HG02763 (cell line): ENCODE measurements around the gene OSBPL2.

Experiments
- ATAC-seq: cut with Tn5 transposase; IDR thresholded peaks from one replicate; pipeline ENCODE4 v1.9.1; 2021; ENCODE audit warnings: mild to moderate bottlenecking, moderate library complexity; ENCODE audit not compliant: unreplicated experiment

OSBPL2 gene

GRCh38 chr20:62205618-62206387 is 32.5 kb upstream of the OSBPL2 start:
- no peak for ATAC-seq

GRCh38 chr20:62206388-62206775 is 31.9 kb upstream of the OSBPL2 start:
- no peak for ATAC-seq

- ATAC-seq, result no peak
Observed at GRCh38 chr20:62208061-62208794, 30.1 kb upstream of the OSBPL2 start.

GRCh38 chr20:62208795-62209755 is 29.2 kb upstream of the OSBPL2 start:
- ATAC-seq, result no peak

- no peak for ATAC-seq
Observed at GRCh38 chr20:62209850-62210495, 28.3 kb upstream of the OSBPL2 start.

- no peak for ATAC-seq
Observed at GRCh38 chr20:62210496-62210855, 27.8 kb upstream of the OSBPL2 start.

- ATAC-seq, result no peak
Observed at GRCh38 chr20:62211216-62211615, 27.1 kb upstream of the OSBPL2 start.

GRCh38 chr20:62211769-62212288 is 26.5 kb upstream of the OSBPL2 start:
- no peak for ATAC-seq

GRCh38 chr20:62212299-62212698 is 26.0 kb upstream of the OSBPL2 start:
- no peak for ATAC-seq

GRCh38 chr20:62214067-62214466 is 24.3 kb upstream of the OSBPL2 start:
- ATAC-seq, result no peak

GRCh38 chr20:62215020-62215990 is 23.0 kb upstream of the OSBPL2 start:
- no peak for ATAC-seq

- ATAC-seq, result no peak
Observed at GRCh38 chr20:62215991-62216635, 22.2 kb upstream of the OSBPL2 start.

- ATAC-seq, result no peak
Observed at GRCh38 chr20:62216636-62217566, 21.4 kb upstream of the OSBPL2 start.

- no peak for ATAC-seq
Observed at GRCh38 chr20:62217913-62218773, 20.2 kb upstream of the OSBPL2 start.

- ATAC-seq, result no peak
Observed at GRCh38 chr20:62219101-62219991, 19.0 kb upstream of the OSBPL2 start.
